Neural cell (in vitro differentiated cells): ENCODE results near the gene E2F1. TPM values are rescaled to one million over a fixed set of nuclear protein-coding genes. Genes with fewer than 3 reads are reported as not detected.

Experiments used
- H2AFZ ChIP-seq: fragments of 200-600, 300-800 bp; sonication (generic), shearing (Covaris generic); 2 replicates; pipeline ENCODE4 v1.6.0; 2014; ENCODE audit warnings: low read depth, mild to moderate bottlenecking, antibody characterized with exemption, low read length, moderate library complexity
- H3F3A ChIP-seq: fragments of 200-600 bp; shearing (Covaris generic); 2 replicates; pipeline ENCODE4 v1.6.1; 2016; ENCODE audit warnings: mild to moderate bottlenecking, moderate library complexity, mixed read lengths, antibody characterized with exemption, low read length; ENCODE audit not compliant: insufficient read depth, poor library complexity, severe bottlenecking
- H3K27ac ChIP-seq: fragments of 200-600, 300-800 bp; sonication (generic), shearing (Covaris generic); 2 replicates; pipeline ENCODE4 v1.5.1; 2014; ENCODE audit warnings: mild to moderate bottlenecking, low read length, moderate library complexity
- H3K27me3 ChIP-seq: fragments of 300-800, 200-600 bp; sonication (generic), shearing (Covaris generic); 2 replicates; pipeline ENCODE4 v1.6.0; 2014; ENCODE audit warnings: mild to moderate bottlenecking, low read depth, low read length, moderate library complexity; ENCODE audit not compliant: insufficient read depth
- H3K36me3 ChIP-seq: fragments of 300-800, 200-600 bp; sonication (generic), shearing (Covaris generic); 2 replicates; pipeline ENCODE4 v1.5.1; 2014; ENCODE audit warnings: mild to moderate bottlenecking, antibody characterized with exemption, low read length, moderate library complexity; ENCODE audit not compliant: insufficient read depth
- H3K4me2 ChIP-seq: fragments of 300-800, 200-600 bp; sonication (generic), shearing (Covaris generic); 2 replicates; pipeline ENCODE4 v1.6.0; 2014; ENCODE audit warnings: mild to moderate bottlenecking, low read length
- H3K4me3 ChIP-seq: fragments of 300-800, 200-600 bp; sonication (generic), shearing (Covaris generic); 2 replicates; pipeline ENCODE4 v1.5.1; 2014; ENCODE audit warnings: mild to moderate bottlenecking, low read length, moderate library complexity
- H3K79me2 ChIP-seq: fragments of 200-600 bp; shearing (Covaris generic); replicated peaks from 2 replicates; pipeline ENCODE4 v1.6.0; 2014; ENCODE audit warnings: mild to moderate bottlenecking, low read length, moderate library complexity; ENCODE audit not compliant: insufficient read depth
- H3K9ac ChIP-seq: fragments of 300-800, 200-600 bp; sonication (generic), shearing (Covaris generic); 2 replicates; pipeline ENCODE4 v1.6.1; 2016; ENCODE audit warnings: mild to moderate bottlenecking, low read length, mixed read lengths
- H3K9me2 ChIP-seq: fragments of 200-600 bp; shearing (Covaris generic); 2 replicates; pipeline ENCODE4 v1.6.1; 2016; ENCODE audit warnings: mild to moderate bottlenecking, low read length, mixed read lengths; ENCODE audit not compliant: insufficient read depth
- H3K9me3 ChIP-seq: fragments of 200-600, 300-800 bp; sonication (generic), shearing (Covaris generic); 2 replicates; pipeline ENCODE4 v1.6.1; 2016; ENCODE audit warnings: mild to moderate bottlenecking, mixed run types, low read length, moderate library complexity, mixed read lengths
- H4K20me1 ChIP-seq: fragments of 200-600 bp; shearing (Covaris generic); 2 replicates; pipeline ENCODE4 v1.6.1; 2016; ENCODE audit warnings: mild to moderate bottlenecking, mixed run types; ENCODE audit not compliant: insufficient read depth
- EP300 ChIP-seq: fragments of 450-650 bp; conservative IDR thresholded peaks from 2 replicates; pipeline ENCODE4 v1.6.1; 2014; ENCODE audit warnings: antibody characterized with exemption, mild to moderate bottlenecking, moderate library complexity; ENCODE audit not compliant: poor library complexity, severe bottlenecking
- EZH2 ChIP-seq: fragments of 200-600, 300-800 bp; shearing (Covaris generic), sonication (generic); IDR thresholded peaks from 2 replicates; pipeline ENCODE4 v1.6.1; 2014; ENCODE audit warnings: antibody characterized with exemption, low read length, borderline replicate concordance, mild to moderate bottlenecking; ENCODE audit not compliant: insufficient read depth, poor library complexity, severe bottlenecking
- MXI1 ChIP-seq: fragments of 450-650 bp; conservative IDR thresholded peaks from 2 replicates; pipeline ENCODE4 v1.6.1; 2014; ENCODE audit warnings: antibody characterized with exemption, mild to moderate bottlenecking; ENCODE audit not compliant: poor library complexity, severe bottlenecking
- POLR2AphosphoS5 ChIP-seq: IDR thresholded peaks from 2 replicates; pipeline ENCODE4 v1.6.1; 2012
- RAD21 ChIP-seq: fragments of 450-650 bp; conservative IDR thresholded peaks from 2 replicates; pipeline ENCODE4 v1.6.1; 2014; ENCODE audit warnings: antibody characterized with exemption, mild to moderate bottlenecking, moderate library complexity
- SMC3 ChIP-seq: fragments of 450-650 bp; conservative IDR thresholded peaks from 2 replicates; pipeline ENCODE4 v1.6.1; 2014; ENCODE audit warnings: antibody characterized with exemption, mild to moderate bottlenecking, moderate library complexity; ENCODE audit not compliant: poor library complexity
- TAF1 ChIP-seq: IDR thresholded peaks from 2 replicates; pipeline ENCODE4 v1.6.1; 2012; ENCODE audit warnings: low read depth
- polyA plus RNA-seq: library from polyadenylated mRNA; depleted of rRNA; stranded (reverse); fragments of >200 nt; gene quantifications from 2 replicates; pipeline ENCODE4 v1.2.3, GENCODE V29; 2014
- TF ChIP-seq, protein P1 (sequence below): IDR thresholded peaks from 2 replicates; pipeline ENCODE4 v1.6.1; 2012; ENCODE audit warnings: borderline replicate concordance
- TF ChIP-seq, protein P2 (sequence below): fragments of 450-650 bp; IDR thresholded peaks from 2 replicates; pipeline ENCODE4 v1.5.1; 2014; ENCODE audit warnings: antibody characterized with exemption, mild to moderate bottlenecking, moderate library complexity; ENCODE audit not compliant: poor library complexity, severe bottlenecking

E2F1 gene
- polyA plus RNA-seq, 1 donor from 2014 or later = 2.3 TPM

DNA sequence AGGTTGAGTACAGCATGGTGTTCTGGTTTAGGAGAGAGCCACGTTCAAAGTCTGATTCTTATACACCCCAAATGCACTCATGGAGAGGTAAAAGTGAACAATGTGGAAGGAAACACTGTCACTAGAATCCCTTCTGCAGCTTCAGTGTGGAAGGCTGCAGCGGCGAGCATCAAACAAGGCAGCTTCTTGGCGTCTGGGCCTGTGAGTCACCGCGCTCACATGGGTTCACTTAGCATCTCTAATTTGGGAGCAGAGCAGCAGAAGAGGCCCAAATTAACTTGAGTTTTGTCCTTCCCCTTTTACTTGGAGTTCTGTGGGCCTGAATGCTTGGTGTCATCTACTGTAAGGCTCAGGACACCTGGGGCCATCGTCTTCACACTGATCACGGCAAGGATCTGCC lies 10.9 kb upstream of the E2F1 start:
- Histone ChIP-seq H4K20me1 (no peaks in the 10 kb centered on the region), H2AFZ (no peak overlapping the region), H3K9me3 (no peaks in the 10 kb centered on the region), H3K9me2 (no peaks in the 10 kb centered on the region), H3K4me2 (no peak overlapping the region), H3K9ac (no peak overlapping the region), H3K79me2 (no peaks in the 10 kb centered on the region), H3K27ac (no peak overlapping the region), H3K36me3 (no peaks in the 10 kb centered on the region), H3K4me3 (no peak overlapping the region), H3F3A (no peaks in the 10 kb centered on the region), H3K27me3 (no peaks in the 10 kb centered on the region)
- TF ChIP-seq RAD21 (no peak), SMC3 (no peak), EP300 (no peak)
- TF ChIP-seq, protein P1, sequence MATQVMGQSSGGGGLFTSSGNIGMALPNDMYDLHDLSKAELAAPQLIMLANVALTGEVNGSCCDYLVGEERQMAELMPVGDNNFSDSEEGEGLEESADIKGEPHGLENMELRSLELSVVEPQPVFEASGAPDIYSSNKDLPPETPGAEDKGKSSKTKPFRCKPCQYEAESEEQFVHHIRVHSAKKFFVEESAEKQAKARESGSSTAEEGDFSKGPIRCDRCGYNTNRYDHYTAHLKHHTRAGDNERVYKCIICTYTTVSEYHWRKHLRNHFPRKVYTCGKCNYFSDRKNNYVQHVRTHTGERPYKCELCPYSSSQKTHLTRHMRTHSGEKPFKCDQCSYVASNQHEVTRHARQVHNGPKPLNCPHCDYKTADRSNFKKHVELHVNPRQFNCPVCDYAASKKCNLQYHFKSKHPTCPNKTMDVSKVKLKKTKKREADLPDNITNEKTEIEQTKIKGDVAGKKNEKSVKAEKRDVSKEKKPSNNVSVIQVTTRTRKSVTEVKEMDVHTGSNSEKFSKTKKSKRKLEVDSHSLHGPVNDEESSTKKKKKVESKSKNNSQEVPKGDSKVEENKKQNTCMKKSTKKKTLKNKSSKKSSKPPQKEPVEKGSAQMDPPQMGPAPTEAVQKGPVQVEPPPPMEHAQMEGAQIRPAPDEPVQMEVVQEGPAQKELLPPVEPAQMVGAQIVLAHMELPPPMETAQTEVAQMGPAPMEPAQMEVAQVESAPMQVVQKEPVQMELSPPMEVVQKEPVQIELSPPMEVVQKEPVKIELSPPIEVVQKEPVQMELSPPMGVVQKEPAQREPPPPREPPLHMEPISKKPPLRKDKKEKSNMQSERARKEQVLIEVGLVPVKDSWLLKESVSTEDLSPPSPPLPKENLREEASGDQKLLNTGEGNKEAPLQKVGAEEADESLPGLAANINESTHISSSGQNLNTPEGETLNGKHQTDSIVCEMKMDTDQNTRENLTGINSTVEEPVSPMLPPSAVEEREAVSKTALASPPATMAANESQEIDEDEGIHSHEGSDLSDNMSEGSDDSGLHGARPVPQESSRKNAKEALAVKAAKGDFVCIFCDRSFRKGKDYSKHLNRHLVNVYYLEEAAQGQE = no peak

GRCh38 chr20:33696448-33696847 lies 10.3 kb upstream of the E2F1 start:
- Histone ChIP-seq H3K4me3 (no peak overlapping the region), H3K9me3 (no peaks in the 10 kb centered on the region), H3K36me3 (no peaks in the 10 kb centered on the region), H3K4me2 (no peak overlapping the region), H3K79me2 (no peaks in the 10 kb centered on the region), H2AFZ (no peak overlapping the region), H3K9ac (no peak overlapping the region), H3K27ac (no peak overlapping the region), H4K20me1 (no peaks in the 10 kb centered on the region), H3K9me2 (no peaks in the 10 kb centered on the region), H3K27me3 (no peaks in the 10 kb centered on the region), H3F3A (no peaks in the 10 kb centered on the region)
- TF ChIP-seq POLR2AphosphoS5 (no peak), MXI1 (no peak), SMC3 (no peak), EP300 (no peak), EZH2 (no peak), TAF1 (no peak), RAD21 (no peak)
- TF ChIP-seq, protein P2, sequence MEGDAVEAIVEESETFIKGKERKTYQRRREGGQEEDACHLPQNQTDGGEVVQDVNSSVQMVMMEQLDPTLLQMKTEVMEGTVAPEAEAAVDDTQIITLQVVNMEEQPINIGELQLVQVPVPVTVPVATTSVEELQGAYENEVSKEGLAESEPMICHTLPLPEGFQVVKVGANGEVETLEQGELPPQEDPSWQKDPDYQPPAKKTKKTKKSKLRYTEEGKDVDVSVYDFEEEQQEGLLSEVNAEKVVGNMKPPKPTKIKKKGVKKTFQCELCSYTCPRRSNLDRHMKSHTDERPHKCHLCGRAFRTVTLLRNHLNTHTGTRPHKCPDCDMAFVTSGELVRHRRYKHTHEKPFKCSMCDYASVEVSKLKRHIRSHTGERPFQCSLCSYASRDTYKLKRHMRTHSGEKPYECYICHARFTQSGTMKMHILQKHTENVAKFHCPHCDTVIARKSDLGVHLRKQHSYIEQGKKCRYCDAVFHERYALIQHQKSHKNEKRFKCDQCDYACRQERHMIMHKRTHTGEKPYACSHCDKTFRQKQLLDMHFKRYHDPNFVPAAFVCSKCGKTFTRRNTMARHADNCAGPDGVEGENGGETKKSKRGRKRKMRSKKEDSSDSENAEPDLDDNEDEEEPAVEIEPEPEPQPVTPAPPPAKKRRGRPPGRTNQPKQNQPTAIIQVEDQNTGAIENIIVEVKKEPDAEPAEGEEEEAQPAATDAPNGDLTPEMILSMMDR = no peak
- TF ChIP-seq, protein P1 = no peak
